ENCODE data around the gene SUPT4H1.

Gene SUPT4H1

GRCh38 chr17:58322581-58323185 lies 29.3 kb downstream of the SUPT4H1 start:
- H3K4me3 ChIP-seq (ENCODE audit: low read depth, low read length) = no peak overlapping the region
- no peak for TF ChIP-seq MYC (IDR thresholded peaks at IDR 0.05; ENCODE audit: low read depth, low read length)

GRCh38 chr17:58321571-58322525 lies 30.2 kb downstream of the SUPT4H1 start:
- no peak overlapping the region for H3K4me3 ChIP-seq (ENCODE audit: low read depth, low read length)
- no peak for TF ChIP-seq POLR2A (IDR thresholded peaks at IDR 0.05; ENCODE audit: extremely low read depth, insufficient read length)
- no peak for DNase-seq (ENCODE audit: low read depth)

More at GRCh38 chr17:58322581-58323185, 29.3 kb downstream of the SUPT4H1 start:
- DNase-seq (ENCODE audit: low read depth) = no peak

GRCh38 chr17:58320570-58321323 lies 31.3 kb downstream of the SUPT4H1 start:
- no peak for DNase-seq (ENCODE audit: low read depth)
- TF ChIP-seq CTCF (IDR thresholded peaks at IDR 0.05; ENCODE audit: low read depth, low read length) (no peak), MAX (IDR thresholded peaks at IDR 0.05; ENCODE audit: low read depth, low read length) (no peak), MYC (IDR thresholded peaks at IDR 0.05; ENCODE audit: low read depth, low read length) (no peak), POLR2A (IDR thresholded peaks at IDR 0.05; ENCODE audit: extremely low read depth, insufficient read length) (no peak)
- H3K4me3 ChIP-seq (ENCODE audit: low read depth, low read length) = no peak overlapping the region

GRCh38 chr17:58320163-58320558 lies 31.8 kb downstream of the SUPT4H1 start:
- H3K4me3 ChIP-seq (ENCODE audit: low read depth, low read length) = no peak overlapping the region
- TF ChIP-seq CTCF (IDR thresholded peaks at IDR 0.05; ENCODE audit: low read depth, low read length) = no peak
- TF ChIP-seq MAX (IDR thresholded peaks at IDR 0.05; ENCODE audit: low read depth, low read length) = no peak
- no peak for TF ChIP-seq POLR2A (IDR thresholded peaks at IDR 0.05; ENCODE audit: extremely low read depth, insufficient read length)
- TF ChIP-seq MYC (IDR thresholded peaks at IDR 0.05; ENCODE audit: low read depth, low read length) = no peak
- no peak for DNase-seq (ENCODE audit: low read depth)

- H3K4me3 ChIP-seq (ENCODE audit: low read depth, low read length) = no peak overlapping the region
- TF ChIP-seq MYC (IDR thresholded peaks at IDR 0.05; ENCODE audit: low read depth, low read length) (no peak), MAX (IDR thresholded peaks at IDR 0.05; ENCODE audit: low read depth, low read length) (no peak), POLR2A (IDR thresholded peaks at IDR 0.05; ENCODE audit: extremely low read depth, insufficient read length) (no peak), CTCF (IDR thresholded peaks at IDR 0.05; ENCODE audit: low read depth, low read length) (no peak)
- DNase-seq (ENCODE audit: low read depth) = no peak
These were observed 32.5 kb downstream of the SUPT4H1 start for GRCh38 chr17:58319173-58320162.

- TF ChIP-seq MAX (IDR thresholded peaks at IDR 0.05; ENCODE audit: low read depth, low read length) (no peak), MYC (IDR thresholded peaks at IDR 0.05; ENCODE audit: low read depth, low read length) (no peak), CTCF (IDR thresholded peaks at IDR 0.05; ENCODE audit: low read depth, low read length) (no peak), POLR2A (IDR thresholded peaks at IDR 0.05; ENCODE audit: extremely low read depth, insufficient read length) (no peak)
- DNase-seq (ENCODE audit: low read depth) = no peak
These were observed 33.3 kb downstream of the SUPT4H1 start for GRCh38 chr17:58318627-58319172.

More at GRCh38 chr17:58318627-58319172, 33.3 kb downstream of the SUPT4H1 start:
- no peak overlapping the region for H3K4me3 ChIP-seq (ENCODE audit: low read depth, low read length)
